Right renal pelvis (tissue), 4 donors: ENCODE measurements around the gene KLHL13. TPM values are rescaled to one million over a fixed set of nuclear protein-coding genes. Genes with fewer than 3 reads are reported as not detected.

Experiments
- DNase-seq, 4 donors: peaks; one replicate each; pipeline ENCODE4 v3.0.0-alpha.2; 2013; ENCODE audit warnings: low read depth in 4 of 4, low spot score in 3 of 4, missing footprints in 1 of 4
- polyA plus RNA-seq, 4 donors: library from polyadenylated mRNA; unstranded; fragments of 120-200 nt; gene quantifications; one replicate each; pipeline ENCODE4 v1.2.1, GENCODE V29; 2013; ENCODE audit not compliant: insufficient read length in 4 of 4

Gene KLHL13
- polyA plus RNA-seq, 4 donors = 77.8 to 115 (median 98.7) TPM

DNA sequence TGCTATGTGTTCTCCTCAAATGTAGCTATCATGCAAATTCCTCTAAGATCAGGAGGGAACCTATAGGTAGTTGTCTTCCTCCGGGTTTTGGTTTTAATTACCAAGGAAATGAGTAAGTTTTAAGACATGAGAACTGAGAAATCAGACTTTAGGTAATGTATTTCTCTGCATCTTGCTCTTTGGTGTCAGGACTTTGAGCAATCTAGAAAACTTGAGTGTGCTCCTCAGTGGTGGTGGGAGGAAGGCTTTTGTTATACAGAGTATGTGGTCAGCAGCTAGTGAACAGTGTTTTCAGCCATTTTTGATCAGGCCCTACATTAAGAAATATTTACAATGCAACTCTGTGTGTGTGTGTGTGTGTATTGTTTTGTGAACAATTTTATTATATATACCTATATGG is 224.1 kb downstream of the KLHL13 start:
- no peak for DNase-seq

DNA sequence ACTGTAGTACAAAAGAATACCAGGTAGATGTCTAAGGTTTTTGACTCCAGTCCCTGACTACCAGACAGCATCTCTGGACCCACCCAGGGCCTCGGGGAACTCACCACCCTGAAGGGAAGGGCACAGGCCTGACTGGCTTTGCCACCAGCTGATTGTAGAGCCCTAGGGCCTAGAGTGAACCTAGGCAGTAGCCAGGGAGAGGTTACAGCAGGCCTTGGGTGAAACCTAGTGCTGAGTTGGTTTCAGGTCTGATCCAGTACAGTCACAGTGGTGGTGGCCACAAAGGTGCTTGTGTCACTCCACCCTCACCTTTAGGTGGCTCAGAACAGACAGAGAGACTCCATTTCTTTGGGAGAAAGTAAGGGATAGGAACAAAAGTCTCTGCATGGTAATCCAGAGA is 244.8 kb downstream of the KLHL13 start:
- DNase-seq = no peak

DNA sequence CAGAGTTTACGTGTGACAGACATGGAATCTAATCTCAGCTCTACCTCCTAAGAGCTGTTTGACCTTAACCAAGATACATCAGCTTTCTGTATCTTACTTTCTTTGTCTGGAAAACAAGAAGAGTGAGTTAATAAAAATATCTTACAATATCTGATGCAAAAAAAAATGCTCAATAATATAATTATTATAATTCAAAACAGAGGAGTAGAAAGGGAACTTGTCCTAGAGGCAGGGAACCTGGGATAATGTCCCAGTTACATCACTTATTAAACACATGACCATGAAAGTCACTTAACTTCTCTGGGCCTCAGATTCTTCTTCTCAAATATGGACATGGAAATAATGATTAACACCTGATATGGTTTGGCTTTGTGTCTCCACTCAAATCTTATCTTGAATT is 256.1 kb downstream of the KLHL13 start:
- DNase-seq = no peak

DNA sequence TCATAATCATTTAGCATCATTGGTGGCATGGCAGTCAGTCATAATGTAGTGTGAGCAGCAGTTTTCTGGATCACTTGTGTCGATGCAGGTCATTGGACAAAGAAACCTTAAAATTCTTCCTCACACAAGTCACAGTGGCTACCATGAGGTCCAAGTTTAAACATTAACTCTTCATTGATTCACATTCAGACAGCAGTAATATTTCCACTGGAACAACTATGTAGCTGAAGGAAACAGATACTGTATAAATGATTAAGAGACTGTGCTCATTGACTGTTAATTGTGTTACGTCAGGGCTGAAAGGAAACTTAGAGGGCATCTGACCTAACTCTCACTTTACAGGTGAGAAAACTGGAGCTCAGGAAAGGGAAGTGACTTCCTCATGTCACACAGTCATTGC is 261.8 kb downstream of the KLHL13 start:
- no peak for DNase-seq

DNA sequence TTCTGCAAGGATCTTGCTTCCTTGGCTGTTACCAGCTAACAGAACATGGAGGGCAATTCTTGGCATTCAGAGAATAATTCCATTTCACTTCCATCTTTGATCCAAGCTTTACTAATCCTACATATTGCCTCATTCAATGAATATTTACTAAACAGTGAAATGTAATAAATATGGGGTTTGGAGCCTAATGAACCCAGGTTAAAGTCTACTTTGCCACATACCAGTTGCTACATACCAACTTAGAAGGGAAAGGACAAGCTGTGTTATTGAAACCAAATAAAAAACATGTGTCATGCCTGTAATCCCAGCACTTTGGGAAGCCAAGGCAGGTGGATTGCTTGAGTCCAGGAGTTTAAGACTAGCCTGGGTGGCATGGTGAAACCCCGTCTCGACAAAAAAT is 265.6 kb downstream of the KLHL13 start:
- no peak for DNase-seq

Other genes with a start within 250 kb of the KLHL13 start
- 10 to 100 TPM; 12.2 to 14.0 (median 13.3) TPM for gene WDR44, start 229.3 kb upstream of the KLHL13 start, polyA plus RNA-seq